ENCODE results near the gene RFC4.

The RFC4 gene

DNA sequence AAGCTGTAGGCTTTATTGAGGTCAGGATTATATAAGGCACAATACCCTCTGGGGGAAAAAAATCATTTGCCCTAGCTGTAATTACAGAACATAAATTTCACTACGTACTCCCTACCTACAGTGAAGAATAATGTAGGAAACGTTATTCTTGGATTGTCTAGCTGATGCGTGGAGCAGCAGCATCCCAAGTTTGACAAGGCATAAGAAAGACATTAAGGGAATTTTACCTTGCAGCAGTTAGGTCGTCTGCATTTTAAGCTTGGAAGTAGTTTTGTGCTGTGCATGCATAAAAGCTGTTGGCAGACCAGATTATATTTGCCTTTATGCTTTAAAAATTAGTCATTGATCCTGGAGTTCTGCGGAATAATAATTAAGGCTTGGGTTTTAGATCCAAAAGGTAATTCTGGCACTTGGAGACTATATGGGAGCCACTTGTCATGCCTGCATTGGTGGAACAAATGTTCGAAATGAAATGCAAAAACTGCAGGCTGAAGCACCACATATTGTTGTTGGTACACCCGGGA is 20.7 kb downstream of the RFC4 start:
- no peak for DNase-seq

DNA sequence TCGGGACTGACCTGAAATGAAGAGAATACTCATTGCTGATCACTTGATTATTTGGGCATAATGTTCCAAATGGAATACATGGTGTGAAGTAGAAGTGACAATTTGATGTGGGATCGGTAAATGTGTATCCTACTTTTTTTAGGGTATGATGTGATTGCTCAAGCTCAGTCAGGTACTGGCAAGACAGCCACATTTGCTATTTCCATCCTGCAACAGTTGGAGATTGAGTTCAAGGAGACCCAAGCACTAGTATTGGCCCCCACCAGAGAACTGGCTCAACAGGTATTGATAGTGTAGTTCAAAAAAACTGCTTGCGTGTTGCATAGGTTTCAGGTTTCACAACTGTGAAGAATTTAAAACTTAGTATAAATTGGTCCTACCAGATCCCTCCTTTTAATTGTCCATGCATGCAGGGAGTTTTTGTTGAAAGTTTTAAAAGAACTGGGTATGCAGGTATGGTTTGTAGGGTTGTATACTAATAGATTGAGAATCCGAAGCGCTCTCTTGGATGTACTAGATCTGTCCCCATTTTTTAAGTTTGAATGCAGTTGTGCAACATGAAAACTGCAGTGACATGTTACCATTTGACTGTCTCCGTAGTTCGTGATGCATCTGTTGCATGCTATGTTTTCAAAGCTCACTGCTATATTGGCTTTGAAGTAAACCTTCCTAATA is 21.3 kb downstream of the RFC4 start:
- DNase-seq = peak; percentile 20

DNA sequence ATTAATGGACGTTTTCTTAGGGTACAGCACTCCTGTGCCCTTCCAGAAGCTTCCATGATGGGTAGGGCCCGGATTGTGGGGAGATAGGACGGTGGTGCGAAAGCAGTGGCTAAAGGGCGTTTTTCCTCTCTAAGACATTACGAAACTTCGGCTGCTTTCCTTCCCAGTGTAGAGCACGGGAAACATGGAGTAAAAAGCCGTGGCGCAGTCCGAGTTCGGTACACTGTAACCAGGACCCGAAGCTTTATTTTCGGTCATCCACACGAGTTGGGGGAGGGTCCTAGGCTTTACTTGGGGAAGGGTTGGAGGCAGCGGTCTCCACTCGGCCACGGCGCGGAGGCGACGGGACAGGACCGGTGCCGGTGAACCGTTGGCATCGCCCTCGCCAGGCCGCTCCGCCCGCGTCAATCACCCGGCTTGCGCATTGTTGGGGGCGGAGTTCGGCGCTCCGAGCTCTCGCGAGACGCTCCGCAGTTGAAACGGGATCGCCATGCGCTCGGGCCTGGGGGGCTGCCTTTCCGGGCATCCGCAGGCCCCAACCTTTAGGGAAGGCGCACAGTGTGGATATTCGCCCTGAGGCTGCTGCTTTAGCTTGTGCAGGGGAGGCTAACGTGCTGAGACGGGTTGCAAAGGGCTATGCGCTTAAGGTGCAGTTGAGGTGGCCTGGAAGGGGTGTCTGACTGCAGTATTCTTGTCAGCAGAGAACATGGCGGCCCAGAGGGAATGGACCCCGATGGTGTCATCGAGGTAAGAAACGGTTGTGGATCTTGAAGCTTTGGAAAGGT is 22.4 kb downstream of the RFC4 start:
- peak; percentile 90 for DNase-seq

DNA sequence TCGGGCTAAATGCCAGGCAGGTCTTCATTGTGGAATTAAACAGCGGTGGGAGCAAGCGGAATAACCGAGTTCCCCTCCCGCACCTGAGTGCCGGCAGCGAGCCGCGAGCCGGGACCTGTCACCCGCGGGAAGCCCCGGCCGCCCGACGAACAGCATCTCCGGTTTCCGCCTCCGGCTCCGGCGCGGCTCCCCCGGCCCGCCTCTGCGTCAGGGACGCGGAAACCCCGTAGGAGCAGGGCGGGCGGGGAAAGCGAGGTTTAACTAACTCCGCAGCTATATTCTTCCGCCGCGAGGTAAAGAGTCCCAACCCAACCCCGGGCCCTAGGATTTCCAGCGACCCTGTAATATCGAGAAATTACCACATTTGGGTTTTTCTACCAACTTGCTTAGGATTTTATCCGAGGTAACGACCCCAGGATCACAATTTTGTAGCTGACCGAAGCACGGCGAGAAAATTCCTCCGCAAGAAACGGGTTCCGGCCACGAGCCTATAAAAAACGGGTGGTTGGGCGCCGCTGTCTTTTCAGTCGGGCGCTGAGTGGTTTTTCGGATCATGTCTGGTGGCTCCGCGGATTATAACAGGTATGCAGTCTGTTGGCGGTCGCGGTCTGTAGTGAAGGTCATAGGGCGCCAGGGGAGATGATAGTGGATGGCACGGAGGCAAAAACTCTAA is 23.1 kb downstream of the RFC4 start, which contains the start of gene EIF4A2:
EIF4A2 (plus strand) TSS at position 520 of the 673 bp plus-strand sequence; CDS start at position 554, 34 bp downstream.
- DNase-seq = peak; percentile 96

DNA sequence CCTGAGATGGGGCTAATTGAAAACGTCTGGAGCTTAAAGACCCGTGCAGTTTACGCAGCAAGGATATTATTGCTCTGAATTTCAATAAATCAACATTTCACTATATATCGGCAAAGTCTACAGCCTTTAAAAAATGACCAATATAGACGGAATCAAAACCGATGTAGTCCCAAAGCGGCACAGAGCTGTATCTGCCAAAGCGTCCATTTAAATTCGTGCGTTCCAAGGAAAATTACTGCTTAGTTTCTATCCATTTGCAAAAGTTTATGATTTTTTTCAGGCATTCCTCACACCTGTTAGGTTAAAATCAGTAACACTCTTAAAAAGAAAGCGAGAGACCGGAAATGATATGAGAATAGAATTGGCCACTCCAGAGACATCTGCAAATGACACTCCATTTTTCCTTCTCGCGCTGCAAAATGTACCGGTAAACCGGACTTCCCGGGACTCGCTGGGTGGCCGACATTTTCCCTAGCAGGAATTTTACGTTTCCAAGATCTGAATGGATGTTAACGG is 23.7 kb downstream of the RFC4 start:
- peak; percentile 53 for DNase-seq

DNA sequence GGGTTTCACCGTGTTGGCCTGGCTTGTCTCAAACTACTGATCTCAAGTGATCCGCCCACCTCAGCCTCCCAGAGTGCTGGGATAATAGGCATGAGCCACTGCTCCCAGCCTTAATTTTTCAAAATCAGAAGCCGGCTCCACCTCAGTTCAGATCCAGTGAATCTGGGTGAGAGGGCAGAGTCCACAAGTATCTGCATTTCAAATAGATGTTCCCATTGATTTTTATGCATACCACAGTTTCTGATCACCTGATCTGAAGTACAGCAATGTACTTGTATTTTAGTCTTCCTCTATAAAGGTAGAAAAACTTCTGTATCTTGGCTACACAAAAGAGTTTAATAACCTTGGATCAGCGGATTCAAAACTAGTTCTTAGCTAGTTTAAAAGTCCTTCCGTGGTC is 27.1 kb downstream of the RFC4 start:
- no peak for DNase-seq

DNA sequence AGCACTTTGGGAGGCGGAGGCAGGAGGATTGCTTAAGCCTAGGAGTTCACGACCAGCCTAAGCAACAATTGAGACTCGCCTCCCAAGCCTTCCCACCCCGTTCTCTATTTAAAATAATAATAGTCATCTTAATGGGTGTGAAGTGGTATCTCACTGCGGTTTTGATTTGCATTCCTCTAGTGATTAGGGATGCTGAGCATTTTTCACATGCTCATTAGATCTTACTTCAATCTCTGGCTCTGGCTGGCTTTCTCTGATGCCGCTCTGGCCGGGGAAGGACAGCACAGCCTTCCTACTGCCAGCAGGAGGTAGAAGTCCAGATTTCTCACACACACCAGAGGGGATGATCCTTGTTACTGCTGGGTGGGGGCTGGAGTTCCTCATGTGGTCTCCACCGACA is 30.3 kb downstream of the RFC4 start:
- DNase-seq = no peak

DNA sequence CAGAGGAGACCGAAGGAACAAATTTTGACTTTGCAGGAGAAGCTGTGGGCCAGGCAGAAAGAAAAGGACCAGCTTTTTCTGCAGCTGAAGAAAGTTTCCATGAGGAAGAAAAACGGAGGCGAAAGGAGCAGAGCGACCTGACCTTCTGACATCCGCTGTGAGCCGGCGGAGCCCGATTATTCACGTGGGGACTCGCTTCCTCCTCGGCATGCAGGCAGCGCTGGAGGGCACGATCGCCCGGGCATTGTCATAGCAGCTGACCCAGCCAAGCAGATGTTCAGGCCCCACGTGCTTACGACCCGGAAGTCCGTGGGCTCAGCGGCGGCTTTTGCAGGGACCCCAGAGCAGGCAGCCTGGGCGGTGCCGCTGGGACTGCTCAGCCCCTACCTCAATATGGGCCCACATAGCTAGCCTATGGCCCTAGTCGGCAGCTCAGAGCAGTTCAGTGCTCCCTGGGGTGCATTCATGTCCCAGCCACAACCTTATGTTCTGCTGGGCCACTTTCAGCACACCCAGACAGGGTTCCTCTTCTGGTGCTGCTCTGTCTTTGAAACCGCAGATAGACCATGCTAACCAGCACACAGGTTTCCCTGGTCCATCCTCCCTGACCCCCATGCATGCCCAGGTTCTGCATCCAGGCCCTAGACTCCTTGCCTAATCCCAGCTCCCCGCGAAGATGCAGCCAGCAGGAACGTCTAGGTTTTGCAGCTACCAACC is 33.4 kb downstream of the RFC4 start:
- peak; percentile 87 for DNase-seq

DNA sequence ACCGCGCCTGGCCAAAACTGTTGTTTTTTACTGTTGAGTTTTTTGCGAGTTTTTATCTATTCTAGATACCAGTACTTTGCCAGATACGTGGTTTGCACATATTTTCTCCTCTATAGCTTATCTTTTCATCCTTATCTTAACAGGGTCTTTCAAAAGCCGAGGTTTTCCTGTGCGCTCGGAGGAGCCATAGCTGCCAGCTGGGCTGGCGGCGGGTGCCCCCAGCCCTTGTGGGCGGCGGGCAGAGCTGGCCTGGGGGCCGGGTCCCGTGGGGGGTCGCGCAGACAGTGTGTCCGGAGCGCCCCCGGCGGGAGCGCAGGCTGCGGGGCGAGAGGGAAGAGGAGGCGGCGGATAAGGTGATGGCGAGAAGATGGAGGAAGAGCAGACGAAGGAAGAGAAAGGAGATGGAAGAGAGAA is 34.0 kb downstream of the RFC4 start:
- peak; percentile 57 for DNase-seq

DNA sequence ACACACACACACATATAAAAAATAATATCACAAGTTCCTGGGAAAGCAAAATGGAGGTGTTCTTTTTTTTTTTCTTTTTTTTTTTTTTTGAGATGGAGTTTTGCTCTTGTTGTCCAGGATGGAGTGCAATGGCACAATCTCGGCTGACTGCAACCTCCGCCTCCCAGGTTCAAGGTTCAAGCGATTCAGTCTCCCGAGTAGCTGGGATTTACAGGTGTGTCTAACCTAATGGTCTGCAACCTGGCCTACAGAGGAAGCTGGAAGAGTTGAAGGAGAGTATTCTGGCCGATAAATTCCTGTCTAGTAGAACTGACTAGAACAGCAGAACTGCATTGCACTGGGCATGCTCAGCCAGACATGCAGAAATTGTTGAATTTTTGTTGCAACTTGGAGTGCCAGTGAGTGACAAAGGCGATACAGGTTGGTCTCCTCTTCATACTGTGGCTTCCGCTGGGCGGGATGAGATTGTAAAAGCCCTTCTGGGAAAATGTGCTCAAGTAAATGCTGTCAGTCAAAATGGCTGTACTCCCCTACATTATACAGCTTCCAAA is 45.3 kb downstream of the RFC4 start:
- no peak for DNase-seq

DNA sequence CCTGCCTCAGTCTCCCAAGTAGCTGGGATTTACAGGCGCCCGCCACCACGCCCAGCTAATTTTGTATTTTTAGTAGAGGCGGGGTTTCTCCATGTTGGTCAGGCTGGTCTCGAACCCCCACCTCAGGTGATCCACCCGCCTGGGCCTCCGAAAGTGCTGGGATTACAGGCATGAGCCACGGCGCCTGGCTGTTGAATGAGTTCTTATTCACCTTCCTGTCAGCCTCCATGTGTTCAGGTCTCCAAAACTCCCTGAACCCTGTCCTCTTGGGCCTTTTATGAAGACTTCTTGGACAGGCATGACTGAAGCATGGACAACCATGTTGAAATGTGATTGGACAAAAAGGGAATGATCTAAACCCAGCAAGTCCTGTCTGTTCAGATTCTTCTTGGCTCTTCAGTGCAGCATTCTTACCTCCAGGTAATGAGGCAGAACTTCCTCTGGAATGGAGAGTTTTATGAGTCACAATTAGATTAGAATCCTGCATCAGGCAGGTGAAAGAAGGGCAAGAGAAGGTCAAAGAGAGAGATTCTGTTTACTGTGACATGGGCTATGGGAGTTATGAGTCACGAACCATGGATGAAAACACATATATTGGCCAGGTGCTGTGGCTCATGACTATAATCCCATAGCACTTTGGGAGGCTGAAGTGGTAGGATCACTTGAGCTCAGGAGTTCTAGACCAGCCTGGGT is 46.0 kb downstream of the RFC4 start:
- no peak for DNase-seq

DNA sequence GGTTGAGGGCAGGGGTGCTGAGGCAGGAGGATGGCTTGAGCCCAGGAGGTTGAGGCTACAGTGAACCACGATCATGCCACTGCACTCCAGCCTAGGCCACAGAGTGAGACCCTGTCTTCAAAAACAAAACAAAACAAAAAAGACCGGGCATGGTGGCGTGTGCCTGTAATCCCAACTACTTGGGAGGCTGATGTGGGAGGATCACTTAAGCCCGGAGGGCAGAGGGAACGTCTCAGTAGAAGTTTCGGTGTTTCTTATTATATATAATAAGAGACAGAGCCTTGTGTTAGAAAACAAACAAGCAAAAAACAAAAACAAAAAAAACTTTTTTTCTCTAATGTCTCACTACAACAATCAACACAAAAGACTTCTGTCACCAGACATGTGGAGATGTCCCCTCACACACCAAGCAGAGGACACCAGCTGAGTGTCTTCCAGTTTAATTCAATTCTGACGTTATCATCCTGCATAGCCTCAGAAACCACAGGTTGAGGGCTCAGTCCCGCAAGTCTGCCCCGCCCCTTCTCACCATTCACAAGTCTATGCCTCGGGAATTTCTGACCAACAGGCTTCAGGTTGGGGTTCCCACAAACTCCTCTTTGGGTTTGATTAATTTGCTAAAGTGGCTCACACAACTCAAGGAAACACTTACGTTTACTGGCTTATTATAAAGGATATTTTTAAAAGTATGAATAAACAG is 46.9 kb downstream of the RFC4 start:
- DNase-seq = peak; percentile 31

DNA sequence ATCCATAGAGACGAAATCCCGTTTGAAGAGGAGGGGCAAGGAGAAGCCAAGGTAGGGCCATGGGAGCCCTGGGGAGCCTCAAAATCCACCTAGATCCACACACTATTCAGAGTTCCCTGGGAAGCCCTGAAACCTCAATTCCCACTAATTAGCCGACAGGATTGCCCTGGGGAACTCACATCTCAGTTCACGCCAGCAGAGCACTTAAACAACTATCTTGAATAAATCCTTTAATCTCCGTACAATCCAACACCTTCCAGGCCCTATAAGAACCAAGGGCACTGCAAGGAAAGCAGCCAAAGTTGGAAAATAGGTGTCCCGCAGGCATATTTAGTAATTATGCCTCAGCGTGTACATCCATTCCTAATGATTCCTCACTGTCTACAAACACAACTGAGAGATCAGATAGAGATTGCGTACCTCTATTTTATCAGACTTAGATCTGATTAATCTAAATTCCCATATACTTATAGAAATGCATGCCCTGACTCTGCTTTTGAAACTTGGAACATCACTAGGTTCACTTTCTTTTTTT is 48.5 kb downstream of the RFC4 start:
- no peak for DNase-seq

DNA sequence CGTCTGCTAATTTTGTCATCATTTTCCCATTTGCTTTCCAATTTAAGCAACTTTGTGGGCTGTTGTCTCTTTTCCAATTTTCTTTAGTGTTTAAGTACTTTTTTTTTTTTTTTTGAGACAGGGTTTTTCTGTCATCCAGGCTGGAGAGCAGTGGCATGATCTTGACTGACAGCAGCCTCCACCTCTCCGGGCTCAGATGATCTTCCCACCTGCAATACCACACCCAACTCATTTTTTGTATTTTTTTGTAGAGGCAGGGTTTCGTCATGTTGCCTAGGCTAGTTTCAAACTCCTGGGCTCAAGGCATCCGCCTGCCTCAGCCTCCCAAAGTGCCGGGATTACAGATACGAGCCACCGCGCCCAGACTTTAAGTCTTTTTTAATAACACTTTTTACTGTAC is 49.1 kb downstream of the RFC4 start:
- DNase-seq = no peak

DNA sequence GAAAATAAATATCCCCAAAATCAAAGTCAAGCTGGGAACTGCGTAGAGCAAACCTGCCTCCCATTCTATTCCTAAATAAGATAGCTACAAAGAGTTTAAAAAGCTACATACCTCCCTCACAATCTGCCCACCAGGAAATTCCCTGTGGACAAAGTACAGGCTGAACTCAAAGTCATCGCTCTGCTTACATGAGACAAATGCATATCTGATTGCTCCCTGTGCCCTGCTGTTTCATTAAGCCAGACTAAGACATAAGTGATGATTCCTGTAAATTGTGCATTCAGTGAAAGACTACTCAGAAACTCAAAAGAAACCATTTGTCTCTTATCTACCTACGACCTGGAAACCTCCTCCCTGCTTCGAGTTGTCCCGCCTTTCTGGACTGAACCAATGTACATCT is 51.4 kb downstream of the RFC4 start:
- no peak for DNase-seq

DNA sequence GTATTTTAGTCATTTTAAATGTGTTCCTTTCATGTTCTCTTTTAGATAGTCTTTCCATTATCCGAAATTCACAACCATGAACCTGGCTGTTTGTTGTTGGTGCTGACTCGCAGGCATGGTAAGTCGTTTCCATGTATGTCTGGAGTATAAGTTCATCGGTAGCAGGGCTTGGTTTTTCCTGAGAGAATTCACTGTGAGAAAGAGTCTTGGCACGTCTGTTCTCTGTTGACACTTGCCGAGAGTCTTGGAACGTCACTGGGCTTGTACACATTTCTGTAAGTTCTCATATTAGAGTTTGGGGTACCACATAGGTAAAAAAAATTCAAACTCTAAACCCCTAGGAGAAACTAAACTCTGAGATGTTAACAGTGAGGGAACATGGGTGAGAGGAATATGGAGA is 52.3 kb downstream of the RFC4 start:
- DNase-seq = no peak

DNA sequence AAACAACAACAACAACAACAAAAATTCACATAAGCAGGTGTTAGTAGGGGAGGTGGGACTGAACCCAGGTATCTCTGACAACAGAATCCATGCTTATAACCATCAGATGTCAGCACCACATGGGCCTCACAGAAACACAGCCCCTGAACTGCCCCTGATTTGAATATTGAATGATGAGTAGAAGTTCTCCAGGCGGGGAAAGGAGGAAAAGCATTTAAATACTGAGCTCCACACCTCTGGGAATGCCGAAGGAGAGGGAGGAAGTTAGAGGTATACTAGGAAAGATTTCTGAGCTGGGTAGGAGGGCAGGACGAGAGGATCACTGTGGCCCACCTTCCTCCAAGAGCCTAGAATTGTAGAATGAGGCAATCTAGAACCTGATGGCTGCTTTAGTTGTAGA is 54.8 kb downstream of the RFC4 start:
- DNase-seq = no peak

DNA sequence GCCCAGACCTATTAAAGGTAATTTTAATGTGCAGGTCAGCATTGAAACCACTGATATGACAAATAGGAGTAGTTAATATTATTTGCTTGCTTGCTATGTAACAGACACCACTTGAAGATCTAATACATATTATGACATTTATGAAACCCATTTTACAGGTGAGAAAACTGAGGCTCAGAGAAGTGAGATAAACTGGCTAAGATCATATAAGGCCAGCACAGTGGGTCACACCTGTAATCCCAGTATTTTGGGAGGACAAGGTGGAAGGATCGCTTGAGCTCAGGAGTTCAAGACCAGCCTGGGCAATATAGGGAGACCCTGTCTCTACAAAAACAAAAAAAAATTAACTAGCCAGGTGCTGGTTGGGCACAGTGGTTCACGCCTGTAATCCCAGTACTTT is 56.0 kb downstream of the RFC4 start:
- no peak for DNase-seq

DNA sequence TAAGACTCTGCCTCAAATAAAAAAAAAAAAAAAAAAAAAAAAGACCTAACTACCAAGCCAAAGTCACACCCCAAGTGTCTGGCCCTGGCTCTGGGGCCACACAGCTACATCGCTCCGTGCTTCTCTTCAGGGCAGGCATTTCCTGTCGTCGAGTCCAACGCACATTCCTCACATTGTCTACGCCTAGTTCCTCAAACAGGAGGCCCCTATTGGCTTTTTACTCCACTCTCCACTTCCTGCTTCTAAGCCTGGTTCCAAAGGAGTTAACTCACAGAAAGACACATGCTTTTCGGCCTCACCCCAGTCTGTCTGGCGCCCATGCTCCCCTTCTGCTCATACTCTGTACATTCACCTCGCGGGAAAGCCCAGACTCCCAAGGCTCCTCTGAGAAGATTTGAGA is 60.3 kb downstream of the RFC4 start:
- DNase-seq = peak; percentile 83

DNA sequence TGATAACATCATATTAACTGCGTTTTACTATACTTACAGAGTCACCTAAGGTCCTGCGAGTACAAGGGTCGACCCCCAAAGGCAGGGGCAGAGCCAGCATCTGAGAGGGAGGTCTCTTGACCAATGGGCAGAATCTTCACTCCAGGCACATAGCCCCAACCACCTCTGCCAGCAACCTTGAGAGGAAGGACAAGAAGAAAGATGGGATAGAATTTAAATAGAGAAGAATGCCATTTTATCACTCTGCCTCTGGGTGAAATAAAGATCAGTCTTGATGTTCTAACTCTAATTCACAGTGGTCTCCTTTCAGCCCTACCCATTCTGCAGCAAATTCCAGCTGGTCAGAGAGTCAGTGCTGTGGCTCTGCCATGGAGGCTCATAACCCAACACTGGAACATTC is 62.6 kb downstream of the RFC4 start:
- DNase-seq = no peak

Data from hematopoietic multipotent progenitor cell treated with erythropoietin and hydrocortisone succinate and interleukin-3 and kit ligand, for 4 days (in vitro differentiated cells).